ENCODE results near the gene CELF2. TPM values are rescaled to one million over a fixed set of nuclear protein-coding genes. Genes with fewer than 3 reads are reported as not detected.

The CELF2 gene
- polyA plus RNA-seq, 1 donor from 2014 or later, result 55.5 TPM

GRCh38 chr10:10976652-10977051 lies 41.0 kb upstream of the CELF2 start:
- no peak overlapping the region for H3K27ac ChIP-seq (ENCODE audit: low read length)
- no peaks in the 10 kb centered on the region for H3K9me2 ChIP-seq (ENCODE audit: insufficient read depth, low read length)
- no peak overlapping the region for H3K4me3 ChIP-seq (ENCODE audit: low read length)
- no peaks in the 10 kb centered on the region for H3K9me3 ChIP-seq (ENCODE audit: low read length)
- no peaks in the 10 kb centered on the region for H3K79me2 ChIP-seq (replicated peaks; ENCODE audit: insufficient read depth, low read length)
- no peak overlapping the region for H3K4me2 ChIP-seq (ENCODE audit: low read length)
- no peaks in the 10 kb centered on the region for H3F3A ChIP-seq (ENCODE audit: insufficient read depth, low read length, poor library complexity, severe bottlenecking)
- H3K9ac ChIP-seq (ENCODE audit: low read length), result no peak overlapping the region
- H2AFZ ChIP-seq (ENCODE audit: low read depth, low read length), result no peak overlapping the region
- TF ChIP-seq SMC3 (conservative IDR thresholded peaks at IDR 0.05; ENCODE audit: poor library complexity) (no peak), RAD21 (conservative IDR thresholded peaks at IDR 0.05) (no peak), TAF1 (IDR thresholded peaks at IDR 0.05; ENCODE audit: low read depth) (no peak), EZH2 (IDR thresholded peaks at IDR 0.05; ENCODE audit: borderline replicate concordance, insufficient read depth, low read length, poor library complexity, severe bottlenecking) (no peak), CTCF (IDR thresholded peaks at IDR 0.05; ENCODE audit: poor library complexity, severe bottlenecking) (no peak), MXI1 (conservative IDR thresholded peaks at IDR 0.05; ENCODE audit: poor library complexity, severe bottlenecking) (no peak), POLR2AphosphoS5 (IDR thresholded peaks at IDR 0.05) (no peak), EP300 (conservative IDR thresholded peaks at IDR 0.05; ENCODE audit: poor library complexity, severe bottlenecking) (no peak), REST (IDR thresholded peaks at IDR 0.05; ENCODE audit: borderline replicate concordance) (no peak)
- H3K36me3 ChIP-seq (ENCODE audit: insufficient read depth, low read length), result no peaks in the 10 kb centered on the region
- no peaks in the 10 kb centered on the region for H4K20me1 ChIP-seq (ENCODE audit: insufficient read depth)
- no peaks in the 10 kb centered on the region for H3K27me3 ChIP-seq (ENCODE audit: insufficient read depth, low read depth, low read length)

GRCh38 chr10:10977226-10977956 lies 40.3 kb upstream of the CELF2 start:
- H3K79me2 ChIP-seq (replicated peaks; ENCODE audit: insufficient read depth, low read length), result no peaks in the 10 kb centered on the region
- no peaks in the 10 kb centered on the region for H3K36me3 ChIP-seq (ENCODE audit: insufficient read depth, low read length)
- no peaks in the 10 kb centered on the region for H4K20me1 ChIP-seq (ENCODE audit: insufficient read depth)
- H2AFZ ChIP-seq (ENCODE audit: low read depth, low read length), result no peak overlapping the region
- no peaks in the 10 kb centered on the region for H3K9me2 ChIP-seq (ENCODE audit: insufficient read depth, low read length)
- no peaks in the 10 kb centered on the region for H3K9me3 ChIP-seq (ENCODE audit: low read length)
- no peaks in the 10 kb centered on the region for H3F3A ChIP-seq (ENCODE audit: insufficient read depth, low read length, poor library complexity, severe bottlenecking)
- no peak overlapping the region for H3K4me3 ChIP-seq (ENCODE audit: low read length)
- H3K27me3 ChIP-seq (ENCODE audit: insufficient read depth, low read depth, low read length), result no peaks in the 10 kb centered on the region
- H3K9ac ChIP-seq (ENCODE audit: low read length), result no peak overlapping the region
- no peak for TF ChIP-seq REST (IDR thresholded peaks at IDR 0.05; ENCODE audit: borderline replicate concordance)
- TF ChIP-seq SMC3 (conservative IDR thresholded peaks at IDR 0.05; ENCODE audit: poor library complexity), result no peak
- no peak for TF ChIP-seq MXI1 (conservative IDR thresholded peaks at IDR 0.05; ENCODE audit: poor library complexity, severe bottlenecking)
- TF ChIP-seq POLR2AphosphoS5 (IDR thresholded peaks at IDR 0.05), result no peak
- TF ChIP-seq RAD21 (conservative IDR thresholded peaks at IDR 0.05), result no peak
- H3K27ac ChIP-seq (ENCODE audit: low read length), result no peak overlapping the region
- H3K4me2 ChIP-seq (ENCODE audit: low read length), result no peak overlapping the region
